ENCODE results near the gene B3GALT6. TPM values are rescaled to one million over a fixed set of nuclear protein-coding genes. Genes with fewer than 3 reads are reported as not detected.
"Not testable (repeated sequence)": the region's sequence is repeated elsewhere in the genome, so short reads cannot be mapped to it uniquely, and the experiment has no call there.

Gene B3GALT6
- polyA plus RNA-seq (ENCODE audit: insufficient read length in 3 of 3) = 10 to 100 TPM; 22.3 to 27.1 (median 25.0) TPM
- long read RNA-seq, donor 1, transcript B3GALT6-201 (1 exons, 2,783 nt) = major isoform, 31 of 41 reads
- long read RNA-seq, donor 1, transcript B3GALT6-202 (1 exons, 2,816 nt) = minor isoform, 10 of 41 reads
- long read RNA-seq, donor 1, partial matches to known transcripts = 0 of 41 reads
- long read RNA-seq, donor 1, other reads (novel, unspliced or antisense) = 0 of 41 reads
- long read RNA-seq, donor 2, transcript B3GALT6-201 (1 exons, 2,783 nt) = major isoform, 37 of 52 reads
- long read RNA-seq, donor 2, transcript B3GALT6-202 (1 exons, 2,816 nt) = minor isoform, 15 of 52 reads
- long read RNA-seq, donor 2, partial matches to known transcripts = 0 of 52 reads
- long read RNA-seq, donor 2, other reads (novel, unspliced or antisense) = 0 of 52 reads
- long read RNA-seq, donor 3, transcript B3GALT6-201 (1 exons, 2,783 nt) = major isoform, 45 of 50 reads
- long read RNA-seq, donor 3, transcript B3GALT6-202 (1 exons, 2,816 nt) = minor isoform, 5 of 50 reads
- long read RNA-seq, donor 3, partial matches to known transcripts = 0 of 50 reads
- long read RNA-seq, donor 3, other reads (novel, unspliced or antisense) = 0 of 50 reads
- long read RNA-seq, donor 4, transcript B3GALT6-202 (1 exons, 2,816 nt) = minor isoform, 7 of 49 reads
- long read RNA-seq, donor 4, transcript B3GALT6-201 (1 exons, 2,783 nt) = major isoform, 42 of 49 reads
- long read RNA-seq, donor 4, partial matches to known transcripts = 0 of 49 reads
- long read RNA-seq, donor 4, other reads (novel, unspliced or antisense) = 0 of 49 reads
- long read RNA-seq, donor 5, transcript B3GALT6-201 (1 exons, 2,783 nt) = major isoform, 25 of 27 reads
- long read RNA-seq, donor 5, partial matches to known transcripts = 0 of 27 reads
- long read RNA-seq, donor 5, other reads (novel, unspliced or antisense) = 0 of 27 reads
- long read RNA-seq, donor 6, transcript B3GALT6-201 (1 exons, 2,783 nt) = major isoform, 27 of 38 reads
- long read RNA-seq, donor 6, transcript B3GALT6-202 (1 exons, 2,816 nt) = minor isoform, 11 of 38 reads
- long read RNA-seq, donor 6, partial matches to known transcripts = 0 of 38 reads
- long read RNA-seq, donor 6, other reads (novel, unspliced or antisense) = 0 of 38 reads
- long read RNA-seq, donor 7, transcript B3GALT6-202 (1 exons, 2,816 nt) = minor isoform, 18 of 63 reads
- long read RNA-seq, donor 7, transcript B3GALT6-201 (1 exons, 2,783 nt) = major isoform, 45 of 63 reads
- long read RNA-seq, donor 7, partial matches to known transcripts = 0 of 63 reads
- long read RNA-seq, donor 7, other reads (novel, unspliced or antisense) = 0 of 63 reads
- long read RNA-seq, donor 8, transcript B3GALT6-202 (1 exons, 2,816 nt) = minor isoform, 5 of 34 reads
- long read RNA-seq, donor 8, transcript B3GALT6-201 (1 exons, 2,783 nt) = major isoform, 29 of 34 reads
- long read RNA-seq, donor 8, partial matches to known transcripts = 0 of 34 reads
- long read RNA-seq, donor 8, other reads (novel, unspliced or antisense) = 0 of 34 reads
- long read RNA-seq, donor 9, transcript B3GALT6-201 (1 exons, 2,783 nt) = major isoform, 56 of 69 reads
- long read RNA-seq, donor 9, transcript B3GALT6-202 (1 exons, 2,816 nt) = minor isoform, 13 of 69 reads
- long read RNA-seq, donor 9, partial matches to known transcripts = 0 of 69 reads
- long read RNA-seq, donor 9, other reads (novel, unspliced or antisense) = 0 of 69 reads
- long read RNA-seq, donor 10, transcript B3GALT6-202 (1 exons, 2,816 nt) = minor isoform, 14 of 62 reads
- long read RNA-seq, donor 10, transcript B3GALT6-201 (1 exons, 2,783 nt) = major isoform, 48 of 62 reads
- long read RNA-seq, donor 10, partial matches to known transcripts = 0 of 62 reads
- long read RNA-seq, donor 10, other reads (novel, unspliced or antisense) = 0 of 62 reads
- long read RNA-seq, donor 11, transcript B3GALT6-202 (1 exons, 2,816 nt) = minor isoform, 13 of 56 reads
- long read RNA-seq, donor 11, transcript B3GALT6-201 (1 exons, 2,783 nt) = major isoform, 43 of 56 reads
- long read RNA-seq, donor 11, partial matches to known transcripts = 0 of 56 reads
- long read RNA-seq, donor 11, other reads (novel, unspliced or antisense) = 0 of 56 reads
- long read RNA-seq, donor 12, transcript B3GALT6-202 (1 exons, 2,816 nt) = minor isoform, 24 of 70 reads
- long read RNA-seq, donor 12, transcript B3GALT6-201 (1 exons, 2,783 nt) = major isoform, 46 of 70 reads
- long read RNA-seq, donor 12, partial matches to known transcripts = 0 of 70 reads
- long read RNA-seq, donor 12, other reads (novel, unspliced or antisense) = 0 of 70 reads
- long read RNA-seq, donor 13, transcript B3GALT6-202 (1 exons, 2,816 nt) = minor isoform, 7 of 40 reads
- long read RNA-seq, donor 13, transcript B3GALT6-201 (1 exons, 2,783 nt) = major isoform, 33 of 40 reads
- long read RNA-seq, donor 13, partial matches to known transcripts = 0 of 40 reads
- long read RNA-seq, donor 13, other reads (novel, unspliced or antisense) = 0 of 40 reads
- long read RNA-seq, donor 14 = 0 reads
- long read RNA-seq, donor 15, transcript B3GALT6-202 (1 exons, 2,816 nt) = minor isoform, 18 of 64 reads
- long read RNA-seq, donor 15, transcript B3GALT6-201 (1 exons, 2,783 nt) = major isoform, 46 of 64 reads
- long read RNA-seq, donor 15, partial matches to known transcripts = 0 of 64 reads
- long read RNA-seq, donor 15, other reads (novel, unspliced or antisense) = 0 of 64 reads
- long read RNA-seq, donor 16, transcript B3GALT6-201 (1 exons, 2,783 nt) = major isoform, 37 of 46 reads
- long read RNA-seq, donor 16, transcript B3GALT6-202 (1 exons, 2,816 nt) = minor isoform, 9 of 46 reads
- long read RNA-seq, donor 16, partial matches to known transcripts = 0 of 46 reads
- long read RNA-seq, donor 16, other reads (novel, unspliced or antisense) = 0 of 46 reads

DNA sequence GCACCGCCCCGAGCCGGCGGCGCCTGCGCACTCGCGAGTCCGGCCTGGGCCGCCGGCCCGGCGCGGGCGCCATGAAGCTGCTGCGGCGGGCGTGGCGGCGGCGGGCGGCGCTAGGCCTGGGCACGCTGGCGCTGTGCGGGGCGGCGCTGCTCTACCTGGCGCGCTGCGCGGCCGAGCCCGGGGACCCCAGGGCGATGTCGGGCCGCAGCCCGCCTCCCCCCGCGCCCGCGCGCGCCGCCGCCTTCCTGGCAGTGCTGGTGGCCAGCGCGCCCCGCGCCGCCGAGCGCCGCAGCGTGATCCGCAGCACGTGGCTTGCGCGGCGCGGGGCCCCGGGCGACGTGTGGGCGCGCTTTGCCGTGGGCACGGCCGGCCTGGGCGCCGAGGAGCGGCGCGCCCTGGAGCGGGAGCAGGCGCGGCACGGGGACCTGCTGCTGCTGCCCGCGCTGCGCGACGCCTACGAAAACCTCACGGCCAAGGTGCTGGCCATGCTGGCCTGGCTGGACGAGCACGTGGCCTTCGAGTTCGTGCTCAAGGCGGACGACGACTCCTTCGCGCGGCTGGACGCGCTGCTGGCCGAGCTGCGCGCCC, at the start of gene B3GALT6:
B3GALT6 (plus strand) TSS at position 30 of the 588 bp plus-strand sequence; CDS start at position 72, 42 bp downstream.
- no peak for DNase-seq

GRCh38 chr1:1182491-1183220, 49.4 kb upstream of the B3GALT6 start:
- no peak for DNase-seq

DNA sequence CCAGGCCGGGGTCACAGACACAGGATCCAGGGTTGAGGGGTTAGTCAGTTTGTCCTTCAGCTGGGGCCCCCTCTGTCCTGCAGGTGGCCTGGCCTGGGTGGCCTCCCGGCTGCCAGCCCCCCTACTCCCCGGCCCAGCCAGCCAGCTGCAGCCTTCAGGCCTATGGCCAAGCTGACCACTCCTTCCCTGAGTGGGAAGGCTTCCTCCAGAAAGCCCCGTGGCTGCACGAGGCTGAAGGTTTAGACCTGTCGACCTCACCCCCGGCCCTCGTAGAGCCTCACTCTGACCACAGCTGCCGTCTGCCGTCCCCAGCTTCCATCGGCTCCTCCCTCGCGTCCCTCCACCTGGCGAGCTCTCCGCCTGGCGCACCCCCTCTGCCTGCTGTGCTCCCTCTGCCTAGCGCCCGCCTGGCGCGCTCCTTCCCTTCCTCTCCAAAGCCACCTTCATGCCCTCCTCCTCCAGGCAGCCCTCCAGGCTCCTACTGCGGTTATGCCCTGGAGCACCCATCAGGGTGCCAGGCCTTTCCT, 48.8 kb upstream of the B3GALT6 start:
- no peak for DNase-seq

GRCh38 chr1:1183833-1184775, 47.9 kb upstream of the B3GALT6 start:
- DNase-seq = no peak

GRCh38 chr1:1185101-1185765, 46.8 kb upstream of the B3GALT6 start:
- no peak for DNase-seq

DNA sequence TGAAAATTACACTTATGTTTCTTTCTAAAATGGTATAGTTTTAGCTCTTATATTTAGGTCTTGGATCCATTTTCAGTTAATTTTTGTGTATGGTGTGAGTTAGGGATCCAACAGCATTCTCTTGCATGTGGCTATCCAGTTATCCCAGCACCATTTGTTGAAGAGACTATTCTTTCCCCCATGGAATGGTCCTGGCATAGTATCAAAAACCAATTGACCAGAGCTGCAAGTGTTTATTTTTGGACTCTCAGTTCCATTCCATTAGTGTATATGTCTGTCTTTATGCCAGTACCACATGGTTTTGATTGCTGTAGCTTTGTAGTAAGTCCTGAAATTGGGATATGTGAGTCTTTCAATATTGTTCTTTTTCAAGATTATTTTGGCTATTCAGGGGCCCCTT, 44.1 kb upstream of the B3GALT6 start:
- no peak for DNase-seq

GRCh38 chr1:1189111-1189510, 42.9 kb upstream of the B3GALT6 start:
- no peak for DNase-seq

DNA sequence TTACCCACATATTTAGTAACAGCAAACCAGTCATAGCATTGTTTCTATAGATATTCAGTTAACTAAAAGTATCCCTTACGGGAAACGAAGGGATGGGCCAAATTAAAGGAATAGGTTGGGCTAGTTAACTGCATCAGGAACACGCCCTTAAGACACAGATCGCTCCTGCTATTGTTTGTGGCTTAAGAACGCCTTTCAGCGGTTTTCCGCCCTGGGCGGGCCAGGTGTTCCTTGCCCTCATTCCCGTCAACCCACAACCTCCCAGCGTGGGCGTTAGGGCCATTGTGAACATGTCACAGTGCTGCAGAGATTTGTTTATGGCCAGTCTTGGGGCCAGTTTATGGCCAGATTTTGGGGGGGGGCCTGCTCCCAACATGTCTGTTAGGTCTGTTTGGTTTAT, 40.3 kb upstream of the B3GALT6 start:
- DNase-seq = no peak

- DNase-seq = no peak
These were observed 37.3 kb upstream of the B3GALT6 start for GRCh38 chr1:1194723-1195122.

DNA sequence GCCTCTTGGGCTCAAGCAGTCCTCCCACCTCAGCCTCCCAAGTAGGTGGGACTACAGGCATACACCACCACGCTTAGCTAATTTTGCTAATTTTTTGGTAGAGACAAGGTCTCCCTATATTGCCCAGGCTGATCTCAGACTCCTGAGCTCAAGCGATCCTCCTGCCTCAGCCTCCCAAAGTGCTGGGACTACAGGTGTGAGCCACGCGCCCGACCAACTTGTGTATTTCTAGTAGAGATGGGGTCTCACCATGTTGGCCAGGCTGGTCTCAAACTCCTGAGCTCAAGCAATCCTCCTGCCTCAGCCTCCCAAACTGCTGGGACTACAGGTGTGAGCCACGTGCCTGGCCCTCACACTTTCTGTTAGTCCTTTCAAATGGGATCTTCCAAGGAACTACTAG, 36.3 kb upstream of the B3GALT6 start:
- not testable (repeated sequence) for DNase-seq

GRCh38 chr1:1196431-1197187, 35.4 kb upstream of the B3GALT6 start:
- DNase-seq = no peak

DNA sequence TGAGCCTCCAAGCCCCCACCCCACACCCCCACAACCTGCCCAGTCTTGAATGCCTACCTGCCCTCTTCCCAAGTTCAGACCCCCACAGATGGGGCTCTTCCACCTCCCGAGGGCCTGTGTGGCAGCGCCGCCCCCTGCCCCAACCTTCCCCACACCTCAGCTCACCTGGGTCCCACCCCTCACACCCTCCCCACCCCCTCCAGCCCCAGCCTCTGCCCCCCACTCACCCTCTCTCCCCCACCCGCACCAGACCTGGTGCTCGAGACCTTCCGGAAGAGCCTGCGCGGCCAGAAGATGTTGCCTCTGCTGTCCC, 34.9 kb upstream of the B3GALT6 start:
- no peak for DNase-seq

GRCh38 chr1:1197551-1198422, 34.2 kb upstream of the B3GALT6 start:
- no peak for DNase-seq
